Hepatocyte (in vitro differentiated cells): ENCODE data around the gene NYAP2. TPM values are rescaled to one million over a fixed set of nuclear protein-coding genes. Genes with fewer than 3 reads are reported as not detected.
A peak's percentile ranks its signal among the peaks of the same experiment; 100 is the strongest.

ENCODE experiments used
- DNase-seq: peaks from one replicate; pipeline ENCODE4 v3.0.0-alpha.2; 2016; ENCODE audit warnings: low spot score
- H2AFZ ChIP-seq: fragments of 200-600 bp; sonication (generic); 2 replicates; pipeline ENCODE4 v1.6.0; 2016; ENCODE audit warnings: antibody characterized with exemption, mild to moderate bottlenecking
- H3K27ac ChIP-seq: fragments of 200-600 bp; sonication (generic); 2 replicates; pipeline ENCODE4 v1.5.1; 2016; ENCODE audit warnings: mild to moderate bottlenecking
- H3K27me3 ChIP-seq: fragments of 200-600 bp; sonication (generic); 2 replicates; pipeline ENCODE4 v1.6.1; 2016
- H3K36me3 ChIP-seq: fragments of 200-600 bp; sonication (generic); replicated peaks from 2 replicates; pipeline ENCODE4 v1.5.1; 2016; ENCODE audit warnings: low read depth; ENCODE audit not compliant: insufficient read depth
- H3K4me1 ChIP-seq: fragments of 200-600 bp; sonication (generic); 2 replicates; pipeline ENCODE4 v1.5.1; 2016; ENCODE audit warnings: mild to moderate bottlenecking, moderate library complexity; ENCODE audit not compliant: insufficient read depth
- H3K4me2 ChIP-seq: fragments of 200-600 bp; sonication (generic); 2 replicates; pipeline ENCODE4 v1.6.0; 2016
- H3K4me3 ChIP-seq: fragments of 200-600 bp; sonication (generic); 2 replicates; pipeline ENCODE4 v1.5.1; 2016; ENCODE audit warnings: mild to moderate bottlenecking
- H3K79me2 ChIP-seq: fragments of 200-600 bp; sonication (generic); 2 replicates; pipeline ENCODE4 v1.6.0; 2017; ENCODE audit warnings: mild to moderate bottlenecking
- H3K9me2 ChIP-seq: fragments of 200-600 bp; sonication (generic); replicated peaks from 2 replicates; pipeline ENCODE4 v1.6.0; 2017; ENCODE audit warnings: mild to moderate bottlenecking; ENCODE audit not compliant: insufficient read depth
- H3K9me3 ChIP-seq: fragments of 200-600 bp; sonication (generic); 2 replicates; pipeline ENCODE4 v1.5.1; 2016; ENCODE audit warnings: low read depth, mild to moderate bottlenecking
- H4K20me1 ChIP-seq: fragments of 200-600 bp; sonication (generic); 2 replicates; pipeline ENCODE4 v1.6.0; 2016; ENCODE audit warnings: mild to moderate bottlenecking; ENCODE audit not compliant: insufficient read depth, poor library complexity, severe bottlenecking
- CTCF ChIP-seq: fragments of 200-600 bp; sonication (generic); IDR thresholded peaks from 2 replicates; pipeline ENCODE4 v1.5.1; 2016; ENCODE audit warnings: antibody characterized with exemption, mild to moderate bottlenecking; ENCODE audit not compliant: poor library complexity
- EZH2 ChIP-seq: fragments of 200-600 bp; sonication (generic); IDR thresholded peaks from 2 replicates; pipeline ENCODE4 v1.6.1; 2016; ENCODE audit warnings: antibody characterized with exemption, mild to moderate bottlenecking, borderline replicate concordance
- EZH2phosphoT487 ChIP-seq: fragments of 200-600 bp; sonication (generic); IDR thresholded peaks from one replicate; pipeline ENCODE4 v1.6.1; 2018; ENCODE audit warnings: antibody characterized with exemption, mild to moderate bottlenecking, low read depth, moderate library complexity; ENCODE audit not compliant: unreplicated experiment, severe bottlenecking
- WGBS: methylation state at CpG from one replicate; pipeline ENCODE4 v1.1.6; 2016; ENCODE audit warnings: low lambda C conversion rate; ENCODE audit errors: missing lambda C conversion rate; 5-methylcytosine and 5-hydroxymethylcytosine counted together
- polyA plus RNA-seq: library from polyadenylated mRNA; unstranded; fragments of >200 nt; fragmentation: Nextera tagmentation; extraction: Ambion mirVana; gene quantifications from 2 replicates; pipeline ENCODE4 v1.2.1, GENCODE V29; 2016
- total RNA-seq: library from RNA; depleted of rRNA; stranded (reverse); fragments of >200 nt; gene quantifications from 2 replicates; pipeline ENCODE4 v1.2.3, GENCODE V29; 2014

The NYAP2 gene
- total and polyA plus RNA-seq, 2 experiments from 2014 or later, result 0.23 to 0.37 TPM

- Histone ChIP-seq H3K9me2 (no peaks in the 10 kb centered on the region), H3K4me1 (no peaks in the 10 kb centered on the region), H3K27me3 (no peaks in the 10 kb centered on the region), H3K4me2 (no peak overlapping the region), H3K79me2 (no peaks in the 10 kb centered on the region), H4K20me1 (no peaks in the 10 kb centered on the region), H3K9me3 (no peaks in the 10 kb centered on the region), H3K27ac (no peak overlapping the region), H2AFZ (no peak overlapping the region), H3K4me3 (no peak overlapping the region), H3K36me3 (no peaks in the 10 kb centered on the region)
- DNase-seq, result no peak
- TF ChIP-seq EZH2 (no peak), EZH2phosphoT487 (no peak), CTCF (no peak)
Observed at GRCh38 chr2:225556461-225556860, 157.0 kb downstream of the NYAP2 start.

GRCh38 chr2:225558399-225559071 is 159.0 kb downstream of the NYAP2 start:
- H3K27me3 ChIP-seq, result no peaks in the 10 kb centered on the region
- TF ChIP-seq EZH2 (no peak), EZH2phosphoT487 (no peak), CTCF (no peak)
- no peaks in the 10 kb centered on the region for H3K79me2 ChIP-seq
- H3K9me2 ChIP-seq, result no peaks in the 10 kb centered on the region
- H3K36me3 ChIP-seq, result no peaks in the 10 kb centered on the region
- H3K9me3 ChIP-seq, result no peaks in the 10 kb centered on the region
- 71% methylated on average over 6 of the region's 6 CpGs for WGBS
- no peaks in the 10 kb centered on the region for H3K4me1 ChIP-seq
- no peak overlapping the region for H3K27ac ChIP-seq
- no peak overlapping the region for H3K4me3 ChIP-seq
- no peaks in the 10 kb centered on the region for H4K20me1 ChIP-seq
- no peak overlapping the region for H3K4me2 ChIP-seq
- DNase-seq, result no peak
- H2AFZ ChIP-seq, result no peak overlapping the region

- H3K4me2 ChIP-seq, result no peak overlapping the region
- H3K79me2 ChIP-seq, result no peaks in the 10 kb centered on the region
- TF ChIP-seq CTCF, result no peak
- no peak for TF ChIP-seq EZH2
- no peak for TF ChIP-seq EZH2phosphoT487
- 83% methylated on average over 1 of the region's 1 CpG for WGBS
- no peak for DNase-seq
- H3K9me3 ChIP-seq, result no peaks in the 10 kb centered on the region
- H4K20me1 ChIP-seq, result no peaks in the 10 kb centered on the region
- H2AFZ ChIP-seq, result no peak overlapping the region
- H3K27me3 ChIP-seq, result no peaks in the 10 kb centered on the region
- no peaks in the 10 kb centered on the region for H3K4me1 ChIP-seq
- H3K4me3 ChIP-seq, result no peak overlapping the region
- no peaks in the 10 kb centered on the region for H3K36me3 ChIP-seq
- no peaks in the 10 kb centered on the region for H3K9me2 ChIP-seq
- H3K27ac ChIP-seq, result no peak overlapping the region
Observed at GRCh38 chr2:225559072-225559415, 159.5 kb downstream of the NYAP2 start.

- Histone ChIP-seq H2AFZ (no peak overlapping the region), H3K4me2 (no peak overlapping the region), H3K9me2 (no peaks in the 10 kb centered on the region), H3K4me1 (no peaks in the 10 kb centered on the region), H3K4me3 (no peak overlapping the region), H3K36me3 (no peaks in the 10 kb centered on the region), H3K79me2 (no peaks in the 10 kb centered on the region), H3K9me3 (no peaks in the 10 kb centered on the region), H3K27ac (peak overlapping the region; percentile 0), H3K27me3 (no peaks in the 10 kb centered on the region), H4K20me1 (no peaks in the 10 kb centered on the region)
- TF ChIP-seq CTCF (no peak), EZH2 (no peak), EZH2phosphoT487 (no peak)
- 61% methylated on average over 4 of the region's 4 CpGs for WGBS
- DNase-seq, result peak; percentile 41
Observed at GRCh38 chr2:225566798-225567197, 167.3 kb downstream of the NYAP2 start.
